ENCODE measurements around the gene NPTX2.

NPTX2 gene

DNA sequence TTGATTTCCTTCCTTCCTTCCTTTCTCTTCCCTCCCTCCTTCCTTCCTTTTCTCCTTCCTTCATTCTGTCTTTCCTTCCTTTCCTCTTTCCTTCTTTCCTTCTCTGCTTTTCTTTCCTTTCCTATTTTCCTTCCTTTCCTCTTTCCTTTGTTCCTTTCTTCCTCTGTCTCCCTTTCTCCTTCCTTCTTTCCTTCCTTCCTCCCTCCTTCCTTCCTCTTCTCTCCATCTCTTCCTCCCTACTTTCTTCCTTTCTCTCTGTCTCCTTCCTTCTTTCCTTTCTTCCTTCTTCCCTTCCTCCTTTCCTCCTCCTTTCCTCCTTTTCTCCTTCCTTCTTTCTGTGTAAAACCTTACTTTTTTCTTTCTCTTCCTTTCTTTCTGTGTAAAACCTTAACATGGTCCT lies 32.3 kb upstream of the NPTX2 start:
- no peak for ATAC-seq (ENCODE audit: low read depth)
- no peaks in the 10 kb centered on the region for H3K4me1 ChIP-seq (ENCODE audit: insufficient read depth, poor library complexity, severe bottlenecking)
- H3K27ac ChIP-seq (ENCODE audit: poor library complexity, severe bottlenecking) = no peak overlapping the region
- TF ChIP-seq, protein P1, sequence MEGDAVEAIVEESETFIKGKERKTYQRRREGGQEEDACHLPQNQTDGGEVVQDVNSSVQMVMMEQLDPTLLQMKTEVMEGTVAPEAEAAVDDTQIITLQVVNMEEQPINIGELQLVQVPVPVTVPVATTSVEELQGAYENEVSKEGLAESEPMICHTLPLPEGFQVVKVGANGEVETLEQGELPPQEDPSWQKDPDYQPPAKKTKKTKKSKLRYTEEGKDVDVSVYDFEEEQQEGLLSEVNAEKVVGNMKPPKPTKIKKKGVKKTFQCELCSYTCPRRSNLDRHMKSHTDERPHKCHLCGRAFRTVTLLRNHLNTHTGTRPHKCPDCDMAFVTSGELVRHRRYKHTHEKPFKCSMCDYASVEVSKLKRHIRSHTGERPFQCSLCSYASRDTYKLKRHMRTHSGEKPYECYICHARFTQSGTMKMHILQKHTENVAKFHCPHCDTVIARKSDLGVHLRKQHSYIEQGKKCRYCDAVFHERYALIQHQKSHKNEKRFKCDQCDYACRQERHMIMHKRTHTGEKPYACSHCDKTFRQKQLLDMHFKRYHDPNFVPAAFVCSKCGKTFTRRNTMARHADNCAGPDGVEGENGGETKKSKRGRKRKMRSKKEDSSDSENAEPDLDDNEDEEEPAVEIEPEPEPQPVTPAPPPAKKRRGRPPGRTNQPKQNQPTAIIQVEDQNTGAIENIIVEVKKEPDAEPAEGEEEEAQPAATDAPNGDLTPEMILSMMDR (IDR thresholded peaks at IDR 0.05; ENCODE audit: poor library complexity, severe bottlenecking) = no peak
- DNase-seq (ENCODE audit: low spot score) = no peak
- peaks cover 25% of the 10 kb centered on the region for H3K27me3 ChIP-seq (ENCODE audit: insufficient read depth, poor library complexity, severe bottlenecking)
- no peaks in the 10 kb centered on the region for H3K9me3 ChIP-seq (ENCODE audit: severe bottlenecking)
- H3K4me3 ChIP-seq (ENCODE audit: severe bottlenecking) = no peak overlapping the region
- no peaks in the 10 kb centered on the region for H3K36me3 ChIP-seq (ENCODE audit: low read depth)

DNA sequence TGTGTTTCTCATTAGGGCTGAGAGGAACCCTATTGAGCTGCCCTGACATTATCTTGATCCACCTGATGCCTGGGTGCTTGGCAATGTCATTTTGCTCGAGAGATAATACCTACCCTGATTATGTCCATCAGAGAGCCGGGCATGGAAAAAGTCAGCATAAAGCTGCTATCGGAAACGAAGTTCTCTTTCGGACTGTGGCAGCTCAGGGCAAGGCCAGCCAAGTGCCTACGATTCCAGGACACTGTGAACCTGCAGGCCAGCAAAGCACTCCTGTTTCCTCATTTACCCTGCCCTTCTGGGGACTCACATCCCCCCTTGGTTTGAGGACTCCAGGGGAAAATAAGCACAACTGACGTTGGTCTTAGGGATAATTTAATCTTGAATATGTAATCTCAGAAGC lies 25.2 kb upstream of the NPTX2 start:
- TF ChIP-seq, protein P1 (IDR thresholded peaks at IDR 0.05; ENCODE audit: poor library complexity, severe bottlenecking) = no peak

DNA sequence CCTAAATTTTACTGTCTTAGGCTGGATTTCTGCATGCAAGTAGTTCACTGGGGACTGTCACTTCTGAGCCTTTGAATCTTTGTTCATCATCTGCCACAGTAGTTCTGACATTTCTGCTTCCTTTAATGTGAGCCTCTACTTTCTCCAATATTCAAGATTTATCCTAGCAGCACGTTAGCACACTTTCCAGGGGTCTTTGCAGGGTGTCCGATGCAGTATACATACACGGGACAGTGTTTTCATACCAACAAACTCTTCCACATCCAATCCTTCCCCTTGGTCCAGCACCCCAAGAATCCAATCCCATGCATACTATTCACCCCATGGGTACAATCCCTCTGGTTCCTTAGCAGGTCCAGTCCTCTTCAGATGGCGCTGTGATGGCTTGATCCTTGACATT lies 22.7 kb upstream of the NPTX2 start:
- Histone ChIP-seq H3K9me3 (ENCODE audit: severe bottlenecking) (no peaks in the 10 kb centered on the region), H3K27me3 (ENCODE audit: insufficient read depth, poor library complexity, severe bottlenecking) (peaks cover 23% of the 10 kb centered on the region), H3K4me3 (ENCODE audit: severe bottlenecking) (no peak overlapping the region), H3K36me3 (ENCODE audit: low read depth) (no peaks in the 10 kb centered on the region), H3K4me1 (ENCODE audit: insufficient read depth, poor library complexity, severe bottlenecking) (no peaks in the 10 kb centered on the region), H3K27ac (ENCODE audit: poor library complexity, severe bottlenecking) (no peak overlapping the region)
- ATAC-seq (ENCODE audit: low read depth) (no peak), DNase-seq (ENCODE audit: low spot score) (no peak)
- TF ChIP-seq, protein P1 (IDR thresholded peaks at IDR 0.05; ENCODE audit: poor library complexity, severe bottlenecking) = no peak

More for the DNA sequence above, 25.2 kb upstream of the NPTX2 start:
- DNase-seq (ENCODE audit: low spot score) = no peak
- no peak for ATAC-seq (ENCODE audit: low read depth)
- peaks cover 23% of the 10 kb centered on the region for H3K27me3 ChIP-seq (ENCODE audit: insufficient read depth, poor library complexity, severe bottlenecking)
- H3K9me3 ChIP-seq (ENCODE audit: severe bottlenecking) = no peaks in the 10 kb centered on the region
- H3K27ac ChIP-seq (ENCODE audit: poor library complexity, severe bottlenecking) = no peak overlapping the region
- H3K36me3 ChIP-seq (ENCODE audit: low read depth) = no peaks in the 10 kb centered on the region
- H3K4me3 ChIP-seq (ENCODE audit: severe bottlenecking) = no peak overlapping the region
- H3K4me1 ChIP-seq (ENCODE audit: insufficient read depth, poor library complexity, severe bottlenecking) = no peaks in the 10 kb centered on the region

DNA sequence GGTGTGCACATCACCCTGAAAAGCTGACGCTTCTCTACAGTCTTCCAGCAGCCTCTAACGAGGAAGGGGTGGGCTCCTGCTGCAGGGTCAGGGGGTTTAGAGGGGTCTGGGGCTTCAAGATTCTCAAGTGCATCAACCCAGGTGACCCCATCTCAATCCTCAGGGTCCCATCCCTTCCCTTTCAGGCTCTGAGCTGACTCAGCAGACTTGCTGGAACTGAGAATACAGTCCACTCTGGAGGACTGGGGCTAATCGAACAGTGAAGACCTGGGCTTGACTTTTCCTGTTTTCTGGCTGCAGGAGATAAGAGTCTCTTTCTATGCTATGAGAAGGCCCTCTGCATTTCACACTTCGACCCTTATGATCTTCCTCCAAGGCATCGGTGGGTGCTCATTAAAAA lies 22.3 kb upstream of the NPTX2 start:
- ATAC-seq (ENCODE audit: low read depth) (no peak), DNase-seq (ENCODE audit: low spot score) (no peak)
- Histone ChIP-seq H3K9me3 (ENCODE audit: severe bottlenecking) (no peaks in the 10 kb centered on the region), H3K27me3 (ENCODE audit: insufficient read depth, poor library complexity, severe bottlenecking) (peaks cover 23% of the 10 kb centered on the region), H3K4me3 (ENCODE audit: severe bottlenecking) (no peak overlapping the region), H3K36me3 (ENCODE audit: low read depth) (no peaks in the 10 kb centered on the region), H3K4me1 (ENCODE audit: insufficient read depth, poor library complexity, severe bottlenecking) (no peaks in the 10 kb centered on the region), H3K27ac (ENCODE audit: poor library complexity, severe bottlenecking) (no peak overlapping the region)
- TF ChIP-seq, protein P1 (IDR thresholded peaks at IDR 0.05; ENCODE audit: poor library complexity, severe bottlenecking) = no peak

DNA sequence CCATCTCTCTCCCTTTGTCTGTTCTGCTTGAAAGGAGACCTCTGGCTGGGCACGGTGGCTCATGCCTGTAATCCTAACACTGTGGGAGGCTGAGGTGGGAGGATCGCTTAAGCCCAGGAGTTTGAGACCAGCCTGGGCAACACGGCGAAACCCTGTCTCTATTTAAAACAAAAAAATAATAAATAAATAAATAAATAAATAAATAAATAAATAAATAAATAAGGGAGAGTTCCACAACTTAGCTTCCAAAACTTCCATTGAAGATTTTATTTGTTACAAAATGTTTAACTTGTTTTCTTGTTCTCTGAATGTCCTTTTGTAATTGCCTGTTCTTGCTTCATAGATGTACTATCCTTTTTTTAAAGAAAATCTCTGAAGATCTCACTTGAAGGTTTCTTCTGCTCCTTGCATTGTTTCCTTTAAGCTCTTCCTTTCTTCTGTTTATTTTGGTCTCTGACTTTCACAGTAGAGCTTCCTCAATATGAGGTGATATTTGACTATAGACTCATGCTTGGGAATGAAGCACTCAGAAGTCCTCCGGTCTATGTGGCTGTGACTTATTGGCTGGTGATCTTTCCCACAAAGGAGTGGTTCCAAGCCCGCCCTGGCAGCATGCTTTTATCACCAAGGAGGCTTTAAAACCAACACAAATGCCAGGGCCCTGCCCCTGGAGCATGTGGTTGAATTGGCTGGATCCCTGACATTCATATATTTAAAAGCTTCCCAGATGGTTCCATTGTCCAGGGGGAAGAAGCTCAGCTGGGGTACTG lies 18.1 kb upstream of the NPTX2 start:
- H3K27me3 ChIP-seq (ENCODE audit: insufficient read depth, poor library complexity, severe bottlenecking) = peaks cover 4% of the 10 kb centered on the region

More for the DNA sequence above, 18.1 kb upstream of the NPTX2 start:
- H3K4me3 ChIP-seq (ENCODE audit: severe bottlenecking) = no peak overlapping the region
- DNase-seq (ENCODE audit: low spot score) = no peak
- TF ChIP-seq, protein P1 (IDR thresholded peaks at IDR 0.05; ENCODE audit: poor library complexity, severe bottlenecking) = no peak
- no peaks in the 10 kb centered on the region for H3K36me3 ChIP-seq (ENCODE audit: low read depth)
- no peaks in the 10 kb centered on the region for H3K4me1 ChIP-seq (ENCODE audit: insufficient read depth, poor library complexity, severe bottlenecking)
- no peak overlapping the region for H3K27ac ChIP-seq (ENCODE audit: poor library complexity, severe bottlenecking)
- ATAC-seq (ENCODE audit: low read depth) = no peak
- H3K9me3 ChIP-seq (ENCODE audit: severe bottlenecking) = no peaks in the 10 kb centered on the region
